A673 (cell line): Measurements from ENCODE around the gene STARD10. TPM values are rescaled to one million over a fixed set of nuclear protein-coding genes. Genes with fewer than 3 reads are reported as not detected.

Experiments used
- BruUV-seq: library from RNA; stranded (reverse); fragments of 400-500 nt; replicated peaks from 2 replicates; lab custom pipeline; 2021; lab: Mats Ljungman, UMichigan
- CTCF ChIA-PET: fragments of 300-600 bp; sonication (Branson Sonifier 250); formaldehyde crosslinking; loops from one replicate; lab custom pipeline; 2022; ENCODE audit warnings: antibody characterized with exemption; lab: Charles Lee
- POLR2A ChIA-PET: fragments of 300-600 bp; sonication (Branson Sonifier 250); formaldehyde crosslinking; loops from one replicate; lab custom pipeline; 2022; ENCODE audit warnings: antibody characterized with exemption; ENCODE audit not compliant: low non-redundant PET; lab: Charles Lee
- DNase-seq: peaks from one replicate; pipeline ENCODE4 v3.0.0-alpha.2; 2015; ENCODE audit warnings: low spot score
- H3K27ac ChIP-seq: fragments of 200-600 bp; sonication (generic); 2 replicates; pipeline ENCODE4 v1.5.1; 2016; ENCODE audit warnings: mixed run types, low read depth, mild to moderate bottlenecking, mixed read lengths, antibody characterized with exemption, low read length; ENCODE audit not compliant: poor library complexity, severe bottlenecking
- H3K27me3 ChIP-seq: fragments of 200-600 bp; sonication (generic); replicated peaks from 2 replicates; pipeline ENCODE4 v1.6.1; 2017; ENCODE audit warnings: mixed run types, low read depth, mild to moderate bottlenecking, mixed read lengths, antibody characterized with exemption, low read length; ENCODE audit not compliant: insufficient read depth, poor library complexity
- H3K36me3 ChIP-seq: fragments of 200-600 bp; sonication (generic); 2 replicates; pipeline ENCODE4 v1.6.1; 2016; ENCODE audit warnings: mixed run types, mild to moderate bottlenecking, mixed read lengths, antibody characterized with exemption, low read length; ENCODE audit not compliant: insufficient read depth, poor library complexity, severe bottlenecking
- H3K4me1 ChIP-seq: fragments of 200-600 bp; sonication (generic); 2 replicates; pipeline ENCODE4 v1.6.1; 2017; ENCODE audit warnings: mixed run types, mild to moderate bottlenecking, mixed read lengths, antibody characterized with exemption, low read length; ENCODE audit not compliant: insufficient read depth, poor library complexity, severe bottlenecking
- H3K4me3 ChIP-seq: fragments of 200-600 bp; sonication (generic); 2 replicates; pipeline ENCODE4 v1.5.1; 2016; ENCODE audit warnings: low read depth, mixed run types, mild to moderate bottlenecking, mixed read lengths, low read length; ENCODE audit not compliant: poor library complexity, severe bottlenecking
- H3K9me3 ChIP-seq: fragments of 200-600 bp; sonication (generic); 2 replicates; pipeline ENCODE4 v1.6.1; 2016; ENCODE audit warnings: mixed run types, low read depth, mild to moderate bottlenecking, mixed read lengths, antibody characterized with exemption, low read length; ENCODE audit not compliant: poor library complexity, severe bottlenecking
- CTCF ChIP-seq: fragments of 300-800, 200-600 bp; sonication (generic); conservative IDR thresholded peaks from 2 replicates; pipeline ENCODE4 v1.5.1; 2017; ENCODE audit warnings: low read depth, mild to moderate bottlenecking, antibody characterized with exemption, low read length, moderate library complexity, mixed read lengths
- EZH2 ChIP-seq: fragments of 200-600 bp; sonication (generic); IDR thresholded peaks from 2 replicates; pipeline ENCODE4 v1.6.1; 2017; ENCODE audit warnings: borderline replicate concordance, low read depth, mild to moderate bottlenecking, mixed read lengths, antibody characterized with exemption, low read length; ENCODE audit not compliant: poor library complexity, severe bottlenecking
- intact Hi-C: fragments of 100-400 bp; cut with micrococcal nuclease; formaldehyde crosslinking; loops from one replicate; pipeline ENCODE4 v1.10.0; 2022; ENCODE audit not compliant: unreplicated experiment
- total RNA-seq: library from RNA; stranded (reverse); gene quantifications from 2 replicates; pipeline ENCODE4 v1.2.3, GENCODE V29; 2021

The STARD10 gene
- total RNA-seq, 1 experiment from 2014 or later, result 16.9 TPM

- intact Hi-C loops, result no loop called here
- H3K4me3 ChIP-seq, result no peak overlapping the region
- H3K27ac ChIP-seq, result no peak overlapping the region
- no TSS peak for BruUV-seq
- ChIA-PET POLR2A (no interaction called here), CTCF (no interaction called here)
- peaks cover 19% of the 10 kb centered on the region for H3K4me1 ChIP-seq
- no peaks in the 10 kb centered on the region for H3K27me3 ChIP-seq
- DNase-seq, result no peak
- H3K36me3 ChIP-seq, result no peaks in the 10 kb centered on the region
- H3K9me3 ChIP-seq, result no peaks in the 10 kb centered on the region
- TF ChIP-seq CTCF (no peak), EZH2 (no peak)
Measured at GRCh38 chr11:72750086-72750485, 43.8 kb downstream of the STARD10 start.

- no peak for DNase-seq
- CTCF ChIA-PET, result no interaction called here
- TF ChIP-seq EZH2, result no peak
- TF ChIP-seq CTCF, result no peak
- Histone ChIP-seq H3K4me3 (no peak overlapping the region), H3K27me3 (no peaks in the 10 kb centered on the region), H3K4me1 (peaks cover 11% of the 10 kb centered on the region), H3K36me3 (no peaks in the 10 kb centered on the region), H3K27ac (no peak overlapping the region), H3K9me3 (no peaks in the 10 kb centered on the region)
- intact Hi-C loops, result no loop called here
- POLR2A ChIA-PET, result no interaction called here
- no TSS peak for BruUV-seq
Measured at GRCh38 chr11:72747289-72747855, 46.5 kb downstream of the STARD10 start.

DNA sequence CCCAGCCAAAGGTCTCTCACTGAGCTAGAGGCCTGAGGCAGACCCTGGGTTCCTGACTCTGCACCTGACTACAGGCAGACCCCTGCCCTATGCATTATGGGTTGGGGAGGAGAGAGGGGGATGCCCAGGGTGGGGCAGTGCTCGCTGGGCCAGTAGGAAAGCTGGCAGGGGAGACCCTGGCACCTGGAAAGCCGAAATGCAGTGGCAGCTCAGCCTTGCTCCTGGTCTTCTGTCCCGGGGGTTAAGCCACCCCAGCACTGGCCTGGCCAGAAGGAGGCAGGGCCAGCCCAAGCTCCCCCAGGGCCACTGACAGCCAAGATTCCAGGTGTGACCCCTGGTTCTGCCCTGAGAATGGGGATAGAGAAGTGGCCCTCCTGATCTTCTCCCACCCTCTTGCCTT is 47.0 kb downstream of the STARD10 start:
- BruUV-seq, result no TSS peak
- CTCF ChIA-PET, result no interaction called here
- DNase-seq, result no peak
- Histone ChIP-seq H3K36me3 (no peaks in the 10 kb centered on the region), H3K27me3 (no peaks in the 10 kb centered on the region), H3K9me3 (no peaks in the 10 kb centered on the region), H3K27ac (no peak overlapping the region), H3K4me3 (no peak overlapping the region), H3K4me1 (peaks cover 10% of the 10 kb centered on the region)
- intact Hi-C loops, result no loop called here
- POLR2A ChIA-PET, result interaction anchor here (0.6 kb wide), 1 partner anchor 905 kb away, joined by 7 read pairs; no protein-coding TSS in a partner anchor
- no peak for TF ChIP-seq EZH2
- TF ChIP-seq CTCF, result no peak
